Activated CD4-positive, alpha-beta memory T cell treated with anti-CD3 and anti-CD28 coated beads for 36 hours (primary cell): ENCODE results near the gene LRRC58. TPM values are rescaled to one million over a fixed set of nuclear protein-coding genes. Genes with fewer than 3 reads are reported as not detected.
A peak's percentile ranks its signal among the peaks of the same experiment; 100 is the strongest.

Experiments used
- CTCF ChIA-PET: fragments of 350-600 bp; sonication (Branson Sonifier 250); formaldehyde crosslinking; loops from one replicate; lab custom pipeline; 2021; ENCODE audit warnings: antibody characterized with exemption, inconsistent platforms; lab: Charles Lee
- POLR2A ChIA-PET: fragments of 350-600 bp; sonication (Branson Sonifier 250); formaldehyde crosslinking; loops from one replicate; lab custom pipeline; 2021; ENCODE audit warnings: antibody characterized with exemption; lab: Charles Lee
- DNase-seq: peaks from one replicate; pipeline ENCODE4 v3.0.0-alpha.2; 2020
- H3K27ac Mint-ChIP-seq: one replicate; pipeline ENCODE4 v1.8.0; 2021; ENCODE audit warnings: mixed read lengths
- H3K27me3 Mint-ChIP-seq: one replicate; pipeline ENCODE4 v1.8.0; 2021; ENCODE audit warnings: mixed read lengths
- H3K36me3 Mint-ChIP-seq: one replicate; pipeline ENCODE4 v1.8.0; 2021; ENCODE audit warnings: mixed read lengths
- H3K4me1 Mint-ChIP-seq: one replicate; pipeline ENCODE4 v1.8.0; 2021; ENCODE audit warnings: low read depth, mixed read lengths
- H3K4me3 Mint-ChIP-seq: one replicate; pipeline ENCODE4 v1.8.0; 2021; ENCODE audit warnings: mild to moderate bottlenecking, mixed read lengths
- H3K9me3 Mint-ChIP-seq: one replicate; pipeline ENCODE4 v1.8.0; 2021; ENCODE audit warnings: mixed read lengths
- intact Hi-C: fragments of 100-400 bp; cut with micrococcal nuclease; formaldehyde crosslinking; loops from one replicate; pipeline ENCODE4 v1.15.1; 2023
- total RNA-seq, 2 experiments: library from RNA; stranded (reverse); gene quantifications; one replicate each; pipeline ENCODE4 v1.2.3, GENCODE V29; 2021

LRRC58 gene
- total RNA-seq, 2 experiments from 2014 or later = 16.2 to 16.9 TPM

DNA sequence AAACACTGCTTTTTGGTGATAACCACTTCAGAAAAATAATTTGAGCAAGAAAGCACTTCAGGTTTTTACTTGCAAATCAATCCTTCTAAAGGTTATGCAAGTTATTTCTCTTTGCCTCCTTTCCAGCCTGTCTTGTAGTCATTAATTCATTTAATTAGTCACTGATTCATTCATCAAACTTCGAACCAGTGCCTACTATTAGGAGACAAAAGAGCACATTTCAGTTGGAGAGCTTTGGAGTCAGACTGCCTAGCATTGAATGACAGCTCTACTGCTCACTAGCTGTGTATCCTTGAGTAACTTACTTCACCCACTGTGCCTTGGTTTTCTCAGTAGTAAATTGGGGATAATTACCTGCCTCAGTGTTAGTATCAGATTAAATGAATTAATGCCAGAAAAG is 14.9 kb upstream of the LRRC58 start:
- H3K4me3 Mint-ChIP-seq = no peak overlapping the region
- H3K9me3 Mint-ChIP-seq = no peaks in the 10 kb centered on the region
- intact Hi-C loops = no loop called here
- no peaks in the 10 kb centered on the region for H3K36me3 Mint-ChIP-seq
- H3K4me1 Mint-ChIP-seq = no peaks in the 10 kb centered on the region
- no peak overlapping the region for H3K27ac Mint-ChIP-seq
- peaks cover 16% of the 10 kb centered on the region for H3K27me3 Mint-ChIP-seq
- CTCF ChIA-PET = no interaction called here
- POLR2A ChIA-PET = no interaction called here
- DNase-seq = no peak

DNA sequence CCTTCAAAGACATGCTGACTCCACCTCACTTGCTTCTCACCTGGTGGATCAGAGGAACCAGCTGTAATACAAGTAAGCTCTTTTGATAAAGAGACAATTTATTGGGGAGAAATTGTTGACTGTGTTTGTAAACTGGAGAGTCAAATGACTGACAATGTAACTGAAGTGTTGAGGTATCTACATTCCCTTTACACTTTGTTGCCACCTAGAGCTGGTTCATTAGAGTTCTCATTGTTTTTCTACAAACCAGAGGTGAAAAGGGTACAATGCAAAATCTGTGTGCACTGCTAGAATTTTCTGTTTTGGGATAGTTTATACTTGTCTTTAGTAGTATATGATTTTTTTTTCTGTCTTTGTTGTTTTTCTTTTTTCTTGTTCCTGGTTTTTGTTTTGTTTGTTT is 8.7 kb upstream of the LRRC58 start:
- H3K27me3 Mint-ChIP-seq = peaks cover 7% of the 10 kb centered on the region
- POLR2A ChIA-PET = no interaction called here
- intact Hi-C loops = loop anchor here (1.0 kb wide), 1 partner anchor 114 kb away; no protein-coding TSS in a partner anchor
- DNase-seq = no peak
- CTCF ChIA-PET = interaction anchor here (1.1 to 1.3 kb wide), 2 partner anchors 8 to 114 kb away, joined by 3 to 11 read pairs; partner anchors contain the start of gene LRRC58
- H3K36me3 Mint-ChIP-seq = no peaks in the 10 kb centered on the region
- no peaks in the 10 kb centered on the region for H3K4me1 Mint-ChIP-seq
- no peak overlapping the region for H3K27ac Mint-ChIP-seq
- H3K9me3 Mint-ChIP-seq = no peaks in the 10 kb centered on the region
- no peak overlapping the region for H3K4me3 Mint-ChIP-seq

DNA sequence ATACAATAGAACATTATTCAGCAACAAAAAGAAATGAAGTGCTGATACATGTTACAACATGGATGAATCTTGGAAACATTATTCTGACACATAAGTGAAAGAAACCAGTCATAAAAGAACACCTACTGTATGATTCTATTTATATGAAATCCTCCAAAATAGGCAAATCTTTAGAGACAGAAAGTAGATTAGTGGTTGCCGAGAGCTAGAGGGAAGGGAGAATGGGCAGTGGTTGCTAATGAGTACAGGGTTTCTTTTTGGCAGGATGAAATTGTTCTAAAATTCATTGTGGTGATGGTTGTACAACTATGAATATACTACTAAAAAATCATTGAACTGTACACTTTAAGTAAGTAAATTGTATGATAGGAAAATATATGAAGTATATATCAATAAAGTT is 6.3 kb upstream of the LRRC58 start:
- Mint-ChIP-seq H3K27me3 (peaks cover 1% of the 10 kb centered on the region), H3K9me3 (no peaks in the 10 kb centered on the region), H3K4me3 (no peak overlapping the region), H3K27ac (no peak overlapping the region), H3K4me1 (no peaks in the 10 kb centered on the region), H3K36me3 (no peaks in the 10 kb centered on the region)
- intact Hi-C loops = no loop called here
- no peak for DNase-seq
- ChIA-PET CTCF (interaction anchor here (1.8 kb wide), 1 partner anchor 111 kb away, joined by 3 read pairs; no protein-coding TSS in a partner anchor), POLR2A (no interaction called here)

DNA sequence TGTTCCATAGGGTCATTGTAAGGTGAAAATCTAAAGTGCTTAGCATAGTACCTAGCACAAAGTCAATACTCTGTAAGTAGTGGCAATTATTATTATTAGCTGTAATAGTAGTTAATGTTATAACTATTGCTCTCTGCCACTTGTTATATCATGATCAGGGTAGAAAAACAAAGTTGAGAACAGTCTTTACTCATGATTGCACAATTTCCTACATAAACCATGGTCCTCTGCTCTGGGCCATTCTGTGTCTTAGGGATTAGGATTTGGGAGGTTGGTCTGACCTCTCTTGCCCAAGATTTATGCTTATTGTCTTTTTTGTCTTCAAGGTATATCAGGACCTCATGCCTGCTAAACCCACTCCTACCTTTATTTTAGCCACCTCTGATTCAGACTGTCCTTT is 4.3 kb upstream of the LRRC58 start:
- intact Hi-C loops = no loop called here
- Mint-ChIP-seq H3K27me3 (peaks cover under 1% of the 10 kb centered on the region), H3K4me1 (peaks cover 7% of the 10 kb centered on the region), H3K9me3 (no peaks in the 10 kb centered on the region), H3K27ac (no peak overlapping the region), H3K36me3 (no peaks in the 10 kb centered on the region), H3K4me3 (no peak overlapping the region)
- CTCF ChIA-PET = interaction anchor here (1.3 kb wide), 1 partner anchor 110 kb away, joined by 3 read pairs; no protein-coding TSS in a partner anchor
- POLR2A ChIA-PET = no interaction called here
- DNase-seq = no peak

DNA sequence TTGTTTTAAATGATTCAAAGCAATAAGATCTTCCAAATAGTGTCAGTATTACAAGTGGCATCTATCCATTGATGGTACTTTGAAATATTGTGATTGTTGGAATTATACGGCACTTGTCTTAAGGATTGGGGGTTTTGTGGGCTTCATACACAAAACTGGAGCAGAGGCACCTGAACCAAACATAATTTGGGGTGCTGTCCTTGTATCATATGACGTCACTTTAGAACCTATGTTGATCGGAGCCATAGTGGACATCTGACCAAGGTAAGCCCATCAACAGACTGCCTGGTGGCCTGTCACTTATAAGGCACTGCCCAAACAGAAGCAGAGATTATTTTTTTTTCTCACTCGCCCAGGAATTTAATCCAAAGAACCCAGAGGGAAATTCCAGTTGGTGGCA is 2.9 kb upstream of the LRRC58 start:
- H3K36me3 Mint-ChIP-seq = peaks cover 4% of the 10 kb centered on the region
- no peak overlapping the region for H3K4me3 Mint-ChIP-seq
- peaks cover 16% of the 10 kb centered on the region for H3K4me1 Mint-ChIP-seq
- ChIA-PET CTCF (interaction anchor here (1.1 to 1.3 kb wide), 2 partner anchors 65 to 109 kb away, joined by 3 read pairs; no protein-coding TSS in a partner anchor), POLR2A (no interaction called here)
- H3K27me3 Mint-ChIP-seq = no peaks in the 10 kb centered on the region
- H3K9me3 Mint-ChIP-seq = no peaks in the 10 kb centered on the region
- DNase-seq = no peak
- H3K27ac Mint-ChIP-seq = no peak overlapping the region
- intact Hi-C loops = no loop called here

DNA sequence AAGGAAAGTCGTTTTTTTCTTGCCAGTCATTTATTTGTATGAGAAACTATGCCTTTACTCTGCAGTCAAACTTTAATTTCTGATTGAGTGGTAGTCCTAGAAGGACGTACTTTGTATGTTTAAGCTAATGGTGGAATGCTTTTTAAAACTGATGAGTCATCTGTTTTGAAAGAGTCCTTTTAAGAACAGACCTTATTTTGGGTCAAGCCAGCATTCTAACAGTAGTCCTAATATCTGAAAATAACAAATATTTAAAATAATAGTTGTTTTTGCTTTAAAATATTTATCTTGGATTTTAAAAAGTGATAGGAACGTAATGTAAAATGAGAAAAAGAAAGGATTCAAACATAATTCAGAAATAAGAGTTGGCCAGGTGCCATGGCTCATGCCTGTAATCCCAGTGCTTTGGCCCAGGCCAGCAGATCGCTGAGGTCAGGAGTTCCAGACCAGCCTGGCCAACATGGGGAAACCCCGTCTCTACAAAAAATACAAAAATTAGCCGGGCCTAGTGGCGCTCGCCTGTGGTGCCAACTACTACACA is 1.3 kb upstream of the LRRC58 start:
- Mint-ChIP-seq H3K9me3 (no peaks in the 10 kb centered on the region), H3K27me3 (no peaks in the 10 kb centered on the region), H3K27ac (no peak overlapping the region), H3K36me3 (peaks cover 10% of the 10 kb centered on the region), H3K4me1 (peaks cover 31% of the 10 kb centered on the region), H3K4me3 (peak overlapping the region; percentile 27)
- CTCF ChIA-PET = interaction anchor here (2.6 to 3.0 kb wide), 2 partner anchors 66 to 208 kb away, joined by 8 to 28 read pairs; no protein-coding TSS in a partner anchor
- POLR2A ChIA-PET = interaction anchor here (1.4 kb wide), 1 partner anchor 15 kb away, joined by 3 read pairs; no protein-coding TSS in a partner anchor
- intact Hi-C loops = no loop called here
- no peak for DNase-seq

DNA sequence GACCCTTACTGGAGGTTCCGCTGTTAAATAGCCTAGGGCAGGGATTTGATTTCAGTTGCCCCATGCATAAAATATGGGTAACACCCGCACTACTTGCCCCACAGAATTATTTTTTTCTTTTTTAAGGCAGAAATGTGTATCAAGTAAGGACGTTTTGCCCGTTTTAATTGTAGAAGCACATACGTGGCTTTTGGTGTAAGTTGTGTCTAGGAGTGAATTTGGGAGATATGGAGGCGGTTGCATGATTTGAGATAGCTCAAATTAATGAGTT is 636 bp upstream of the LRRC58 start:
- Mint-ChIP-seq H3K27ac (peak overlapping the region; percentile 85), H3K4me3 (peak overlapping the region; percentile 84), H3K36me3 (peaks cover 10% of the 10 kb centered on the region), H3K9me3 (no peaks in the 10 kb centered on the region), H3K4me1 (peaks cover 38% of the 10 kb centered on the region), H3K27me3 (no peaks in the 10 kb centered on the region)
- DNase-seq = no peak
- POLR2A ChIA-PET = interaction anchor here (0.6 to 2.4 kb wide), 3 partner anchors 15 to 255 kb away, joined by 3 to 18 read pairs (median 4); partner anchors contain the start of gene GSK3B
- CTCF ChIA-PET = interaction anchor here (1.2 to 3.0 kb wide), 3 partner anchors 8 to 209 kb away, joined by 3 to 28 read pairs (median 8); no protein-coding TSS in a partner anchor
- intact Hi-C loops = loop anchor here (1.0 to 10.0 kb wide), 9 partner anchors 11 to 1488 kb away; partner anchors contain the start of genes ARHGAP31, EAF2, GTF2E1 and IQCB1

DNA sequence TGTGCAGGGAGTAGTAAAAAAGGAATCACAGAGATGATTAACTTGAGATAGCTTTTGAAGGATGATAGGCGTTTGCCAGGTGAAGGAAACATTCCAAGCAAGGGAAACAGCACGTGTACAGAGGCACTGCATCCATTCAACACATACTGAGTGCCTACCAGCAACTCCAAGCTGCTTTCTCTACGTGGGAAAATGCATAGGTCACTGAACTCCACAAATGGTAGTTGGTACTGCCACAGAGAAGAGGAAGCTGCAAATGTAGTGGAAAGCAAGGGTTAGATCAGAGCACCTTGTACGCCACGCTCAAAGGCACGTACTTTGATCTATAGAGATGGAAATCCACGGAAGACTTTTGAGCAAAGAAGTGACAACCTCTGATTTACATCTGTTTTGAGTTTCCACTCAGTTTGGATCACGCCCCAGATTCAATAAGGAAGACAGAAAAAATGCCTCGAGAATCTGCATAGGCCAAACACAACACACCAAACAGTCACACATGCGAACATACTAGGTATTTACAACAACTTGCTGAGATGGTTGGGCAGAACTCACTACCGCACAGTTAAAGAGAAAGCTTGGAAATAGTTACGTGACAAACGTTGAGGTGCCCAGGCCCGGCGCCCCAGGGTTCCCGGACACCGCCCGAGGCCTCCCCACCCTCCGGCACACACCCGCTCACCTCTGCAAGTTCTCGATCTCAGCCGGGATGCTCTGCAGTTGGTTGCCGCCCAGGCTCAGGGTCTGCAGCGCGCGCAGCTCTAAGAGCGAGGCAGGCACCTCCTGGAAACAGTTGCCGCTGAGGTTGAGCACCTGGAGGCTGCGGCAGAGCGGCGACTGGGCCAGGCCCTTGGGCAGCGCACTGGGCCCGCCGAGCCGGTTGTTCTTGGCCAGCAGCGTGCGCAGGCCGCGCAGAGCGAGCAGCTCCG is 826 bp downstream of the LRRC58 start:
- CTCF ChIA-PET = interaction anchor here (0.7 to 3.0 kb wide), 6 partner anchors 9 to 456 kb away, joined by 4 to 28 read pairs (median 5); no protein-coding TSS in a partner anchor
- H3K27ac Mint-ChIP-seq = peak overlapping the region; percentile 85
- H3K9me3 Mint-ChIP-seq = no peaks in the 10 kb centered on the region
- H3K27me3 Mint-ChIP-seq = no peaks in the 10 kb centered on the region
- intact Hi-C loops = loop anchor here (1.0 to 10.0 kb wide), 11 partner anchors 69 to 1489 kb away; partner anchors contain the start of genes ARHGAP31, EAF2, GSK3B and GTF2E1
- POLR2A ChIA-PET = interaction anchor here (0.9 to 2.4 kb wide), 8 partner anchors 9 to 885 kb away, joined by 3 to 18 read pairs (median 3); partner anchors contain the start of genes GSK3B and TMEM39A
- DNase-seq = peak; percentile 67
- peaks cover 51% of the 10 kb centered on the region for H3K4me1 Mint-ChIP-seq
- H3K36me3 Mint-ChIP-seq = peaks cover 15% of the 10 kb centered on the region
- H3K4me3 Mint-ChIP-seq = peak overlapping the region; percentile 84

DNA sequence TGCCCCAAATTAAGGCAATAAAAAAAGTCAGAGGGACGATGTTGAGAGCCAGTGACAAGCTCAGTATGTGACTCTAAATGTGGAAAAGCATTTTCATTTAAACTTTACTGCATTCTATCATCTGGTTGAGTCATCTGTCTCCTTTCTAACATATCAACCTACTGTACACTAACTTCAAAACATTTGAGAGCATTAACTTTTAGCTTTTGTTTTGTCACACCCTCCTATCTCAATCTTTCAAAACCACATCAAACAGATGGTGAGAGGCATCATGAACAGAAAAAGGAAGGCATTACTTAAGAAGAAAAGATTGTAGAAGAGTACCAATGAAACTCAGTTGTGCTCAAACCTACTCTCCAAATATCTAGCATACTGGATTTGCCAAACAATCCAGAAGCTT is 4.8 kb downstream of the LRRC58 start:
- peak overlapping the region; percentile 63 for H3K27ac Mint-ChIP-seq
- H3K4me1 Mint-ChIP-seq = peaks cover 54% of the 10 kb centered on the region
- no peaks in the 10 kb centered on the region for H3K27me3 Mint-ChIP-seq
- intact Hi-C loops = loop anchor here (1.0 to 10.0 kb wide), 5 partner anchors 32 to 1050 kb away; partner anchors contain the start of gene ARHGAP31
- peaks cover 7% of the 10 kb centered on the region for H3K9me3 Mint-ChIP-seq
- POLR2A ChIA-PET = interaction anchor here (1.0 to 1.8 kb wide), 2 partner anchors 249 to 1049 kb away, joined by 3 to 8 read pairs; no protein-coding TSS in a partner anchor
- CTCF ChIA-PET = interaction anchor here (1.7 kb wide), 1 partner anchor 73 kb away, joined by 5 read pairs; no protein-coding TSS in a partner anchor
- H3K36me3 Mint-ChIP-seq = peaks cover 31% of the 10 kb centered on the region
- DNase-seq = no peak
- peak overlapping the region; percentile 53 for H3K4me3 Mint-ChIP-seq

DNA sequence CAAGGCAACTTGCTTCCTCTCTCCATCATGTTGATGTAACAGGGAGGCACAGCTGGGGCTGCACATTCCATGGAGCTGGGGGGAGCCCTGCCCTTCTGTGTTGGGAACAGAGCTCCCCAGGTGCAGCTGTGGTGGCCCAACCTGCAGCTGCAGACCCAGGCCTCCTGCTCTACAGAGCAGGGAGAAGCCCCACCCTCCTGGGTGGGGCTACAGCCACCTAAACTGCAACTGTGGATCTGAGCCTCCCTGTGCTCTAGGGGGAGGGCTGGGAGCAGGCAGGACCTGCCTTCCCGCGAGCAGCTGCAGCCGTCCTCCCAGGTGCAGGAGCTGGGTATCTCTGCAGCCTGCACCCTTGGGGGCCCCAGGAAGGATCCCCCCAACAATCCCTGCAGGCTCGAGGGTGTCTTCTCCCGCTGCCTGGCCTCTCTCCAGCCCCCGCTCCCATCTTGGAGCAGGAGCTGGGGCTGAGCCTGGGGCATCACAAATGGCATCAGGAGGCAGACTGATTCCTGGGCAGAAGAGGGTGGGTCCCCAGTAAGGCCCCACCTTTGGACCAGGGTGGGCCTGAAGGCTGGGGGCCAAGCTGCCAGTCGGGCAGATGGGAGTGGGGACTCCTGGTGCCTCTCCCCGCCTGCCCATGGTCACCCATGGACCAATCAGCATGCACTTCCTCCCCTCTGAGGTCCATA is 7.4 kb downstream of the LRRC58 start:
- CTCF ChIA-PET = interaction anchor here (1.4 kb wide), 1 partner anchor 75 kb away, joined by 4 read pairs; no protein-coding TSS in a partner anchor
- H3K27me3 Mint-ChIP-seq = no peaks in the 10 kb centered on the region
- peaks cover 64% of the 10 kb centered on the region for H3K4me1 Mint-ChIP-seq
- intact Hi-C loops = loop anchor here (10.0 kb wide), 2 partner anchors 1017 to 1047 kb away; partner anchors contain the start of gene ARHGAP31
- no peak for DNase-seq
- peaks cover 13% of the 10 kb centered on the region for H3K9me3 Mint-ChIP-seq
- no peak overlapping the region for H3K27ac Mint-ChIP-seq
- H3K4me3 Mint-ChIP-seq = no peak overlapping the region
- POLR2A ChIA-PET = no interaction called here
- H3K36me3 Mint-ChIP-seq = peaks cover 37% of the 10 kb centered on the region

DNA sequence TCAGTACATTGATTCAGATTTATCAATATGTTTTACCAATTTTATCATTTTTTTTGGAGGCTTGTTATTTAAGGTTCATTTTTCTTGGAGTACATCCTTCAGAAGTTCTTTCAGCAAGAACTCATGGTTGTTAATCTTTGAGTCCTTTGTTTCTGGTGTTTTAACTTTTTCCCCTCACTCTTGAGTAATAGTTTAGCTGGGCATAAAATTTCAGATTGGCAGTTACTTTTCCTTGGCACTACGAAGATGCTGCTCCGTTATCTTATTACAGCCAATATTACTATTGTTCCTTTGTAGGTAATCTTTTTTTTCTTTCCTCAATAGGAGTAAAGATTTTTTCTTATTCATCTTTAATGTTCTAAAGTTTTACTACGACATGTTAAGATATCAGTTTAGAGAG is 9.8 kb downstream of the LRRC58 start:
- Mint-ChIP-seq H3K4me1 (peaks cover 46% of the 10 kb centered on the region), H3K27me3 (no peaks in the 10 kb centered on the region), H3K9me3 (peaks cover 13% of the 10 kb centered on the region), H3K4me3 (no peak overlapping the region), H3K27ac (no peak overlapping the region), H3K36me3 (peaks cover 40% of the 10 kb centered on the region)
- ChIA-PET POLR2A (interaction anchor here (0.6 kb wide), 1 partner anchor 9 kb away, joined by 3 read pairs; no protein-coding TSS in a partner anchor), CTCF (interaction anchor here (0.8 kb wide), 1 partner anchor 9 kb away, joined by 4 read pairs; the partner anchor contains the start of gene LRRC58)
- no peak for DNase-seq
- intact Hi-C loops = no loop called here
